ENCODE data around the gene H3-3A.

H3-3A gene

GRCh38 chr1:226107471-226108460, 45.2 kb downstream of the H3-3A start:
- no peak for FAIRE-seq
- no peak for TF ChIP-seq POLR2A (IDR thresholded peaks at IDR 0.05; ENCODE audit: low read depth, low read length)
- DNase-seq (ENCODE audit: insufficient read length, low spot score), result no peak

- TF ChIP-seq POLR2A (IDR thresholded peaks at IDR 0.05; ENCODE audit: low read depth, low read length), result no peak
- FAIRE-seq, result no peak
- no peak for DNase-seq (ENCODE audit: insufficient read length, low spot score)
These were observed 46.7 kb downstream of the H3-3A start for GRCh38 chr1:226108935-226109828.

- TF ChIP-seq POLR2A (IDR thresholded peaks at IDR 0.05; ENCODE audit: low read depth, low read length), result peak; percentile 47; the same call in 1 of the 2 replicates
- DNase-seq (ENCODE audit: insufficient read length, low spot score), result peak; percentile 91
- FAIRE-seq, result no peak
These were observed 47.3 kb downstream of the H3-3A start for GRCh38 chr1:226109829-226110248.

GRCh38 chr1:226110249-226111097, 48.0 kb downstream of the H3-3A start:
- peak; percentile 42 for TF ChIP-seq POLR2A (IDR thresholded peaks at IDR 0.05; ENCODE audit: low read depth, low read length)
- FAIRE-seq (no peak), DNase-seq (ENCODE audit: insufficient read length, low spot score) (peak; percentile 84)

GRCh38 chr1:226111098-226111882, 48.8 kb downstream of the H3-3A start:
- FAIRE-seq (no peak), DNase-seq (ENCODE audit: insufficient read length, low spot score) (no peak)
- TF ChIP-seq POLR2A (IDR thresholded peaks at IDR 0.05; ENCODE audit: low read depth, low read length), result no peak

- FAIRE-seq, result no peak
- no peak for TF ChIP-seq POLR2A (IDR thresholded peaks at IDR 0.05; ENCODE audit: low read depth, low read length)
- DNase-seq (ENCODE audit: insufficient read length, low spot score), result no peak
These were observed 49.4 kb downstream of the H3-3A start for GRCh38 chr1:226111883-226112261.

- FAIRE-seq, result no peak
- DNase-seq (ENCODE audit: insufficient read length, low spot score), result no peak
- TF ChIP-seq POLR2A (IDR thresholded peaks at IDR 0.05; ENCODE audit: low read depth, low read length), result no peak
These were observed 50.1 kb downstream of the H3-3A start for GRCh38 chr1:226112626-226113025.

- DNase-seq (ENCODE audit: insufficient read length, low spot score) (no peak), FAIRE-seq (no peak)
- TF ChIP-seq POLR2A (IDR thresholded peaks at IDR 0.05; ENCODE audit: low read depth, low read length), result no peak
These were observed 54.2 kb downstream of the H3-3A start for GRCh38 chr1:226116673-226117072.

GRCh38 chr1:226117330-226117729, 54.8 kb downstream of the H3-3A start:
- no peak for TF ChIP-seq POLR2A (IDR thresholded peaks at IDR 0.05; ENCODE audit: low read depth, low read length)
- DNase-seq (ENCODE audit: insufficient read length, low spot score) (no peak), FAIRE-seq (no peak)

GRCh38 chr1:226118357-226118756, 55.8 kb downstream of the H3-3A start:
- no peak for DNase-seq (ENCODE audit: insufficient read length, low spot score)
- TF ChIP-seq POLR2A (IDR thresholded peaks at IDR 0.05; ENCODE audit: low read depth, low read length), result no peak
- FAIRE-seq, result no peak

GRCh38 chr1:226119169-226119568, 56.7 kb downstream of the H3-3A start:
- TF ChIP-seq POLR2A (IDR thresholded peaks at IDR 0.05; ENCODE audit: low read depth, low read length), result no peak
- DNase-seq (ENCODE audit: insufficient read length, low spot score) (no peak), FAIRE-seq (no peak)

- DNase-seq (ENCODE audit: insufficient read length, low spot score), result no peak
- no peak for FAIRE-seq
- TF ChIP-seq POLR2A (IDR thresholded peaks at IDR 0.05; ENCODE audit: low read depth, low read length), result no peak
These were observed 57.9 kb downstream of the H3-3A start for GRCh38 chr1:226120398-226120797.

All from H54 (cell line).